Epithelial cell of proximal tubule (primary cell): ENCODE results near the gene SPAG4. TPM values are rescaled to one million over a fixed set of nuclear protein-coding genes. Genes with fewer than 3 reads are reported as not detected.

Experiments used
- DNase-seq: peaks from one replicate; pipeline ENCODE4 v3.0.0-alpha.2; 2011; ENCODE audit warnings: low read depth
- H3K4me3 ChIP-seq: 2 replicates; pipeline ENCODE4 v1.5.1; 2011; ENCODE audit warnings: low read depth, mild to moderate bottlenecking, low read length
- total RNA-seq: library from RNA; depleted of rRNA; stranded (reverse); fragments of >200 nt; gene quantifications from 2 replicates; pipeline ENCODE4 v1.2.3, GENCODE V29; 2015
- TF ChIP-seq, protein P1 (sequence below): conservative IDR thresholded peaks from 2 replicates; pipeline ENCODE4 v1.5.1; 2012; ENCODE audit warnings: low read depth, mild to moderate bottlenecking, low read length

Gene SPAG4
- total RNA-seq, 1 donor from 2014 or later = 15.9 TPM

GRCh38 chr20:35599776-35600120, 15.9 kb upstream of the SPAG4 start:
- TF ChIP-seq, protein P1, sequence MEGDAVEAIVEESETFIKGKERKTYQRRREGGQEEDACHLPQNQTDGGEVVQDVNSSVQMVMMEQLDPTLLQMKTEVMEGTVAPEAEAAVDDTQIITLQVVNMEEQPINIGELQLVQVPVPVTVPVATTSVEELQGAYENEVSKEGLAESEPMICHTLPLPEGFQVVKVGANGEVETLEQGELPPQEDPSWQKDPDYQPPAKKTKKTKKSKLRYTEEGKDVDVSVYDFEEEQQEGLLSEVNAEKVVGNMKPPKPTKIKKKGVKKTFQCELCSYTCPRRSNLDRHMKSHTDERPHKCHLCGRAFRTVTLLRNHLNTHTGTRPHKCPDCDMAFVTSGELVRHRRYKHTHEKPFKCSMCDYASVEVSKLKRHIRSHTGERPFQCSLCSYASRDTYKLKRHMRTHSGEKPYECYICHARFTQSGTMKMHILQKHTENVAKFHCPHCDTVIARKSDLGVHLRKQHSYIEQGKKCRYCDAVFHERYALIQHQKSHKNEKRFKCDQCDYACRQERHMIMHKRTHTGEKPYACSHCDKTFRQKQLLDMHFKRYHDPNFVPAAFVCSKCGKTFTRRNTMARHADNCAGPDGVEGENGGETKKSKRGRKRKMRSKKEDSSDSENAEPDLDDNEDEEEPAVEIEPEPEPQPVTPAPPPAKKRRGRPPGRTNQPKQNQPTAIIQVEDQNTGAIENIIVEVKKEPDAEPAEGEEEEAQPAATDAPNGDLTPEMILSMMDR = no peak
- DNase-seq = no peak
- H3K4me3 ChIP-seq = no peak overlapping the region

- no peak overlapping the region for H3K4me3 ChIP-seq
- TF ChIP-seq, protein P1 = no peak
- DNase-seq = no peak
Observed at GRCh38 chr20:35600176-35600992, 15.2 kb upstream of the SPAG4 start.

DNA sequence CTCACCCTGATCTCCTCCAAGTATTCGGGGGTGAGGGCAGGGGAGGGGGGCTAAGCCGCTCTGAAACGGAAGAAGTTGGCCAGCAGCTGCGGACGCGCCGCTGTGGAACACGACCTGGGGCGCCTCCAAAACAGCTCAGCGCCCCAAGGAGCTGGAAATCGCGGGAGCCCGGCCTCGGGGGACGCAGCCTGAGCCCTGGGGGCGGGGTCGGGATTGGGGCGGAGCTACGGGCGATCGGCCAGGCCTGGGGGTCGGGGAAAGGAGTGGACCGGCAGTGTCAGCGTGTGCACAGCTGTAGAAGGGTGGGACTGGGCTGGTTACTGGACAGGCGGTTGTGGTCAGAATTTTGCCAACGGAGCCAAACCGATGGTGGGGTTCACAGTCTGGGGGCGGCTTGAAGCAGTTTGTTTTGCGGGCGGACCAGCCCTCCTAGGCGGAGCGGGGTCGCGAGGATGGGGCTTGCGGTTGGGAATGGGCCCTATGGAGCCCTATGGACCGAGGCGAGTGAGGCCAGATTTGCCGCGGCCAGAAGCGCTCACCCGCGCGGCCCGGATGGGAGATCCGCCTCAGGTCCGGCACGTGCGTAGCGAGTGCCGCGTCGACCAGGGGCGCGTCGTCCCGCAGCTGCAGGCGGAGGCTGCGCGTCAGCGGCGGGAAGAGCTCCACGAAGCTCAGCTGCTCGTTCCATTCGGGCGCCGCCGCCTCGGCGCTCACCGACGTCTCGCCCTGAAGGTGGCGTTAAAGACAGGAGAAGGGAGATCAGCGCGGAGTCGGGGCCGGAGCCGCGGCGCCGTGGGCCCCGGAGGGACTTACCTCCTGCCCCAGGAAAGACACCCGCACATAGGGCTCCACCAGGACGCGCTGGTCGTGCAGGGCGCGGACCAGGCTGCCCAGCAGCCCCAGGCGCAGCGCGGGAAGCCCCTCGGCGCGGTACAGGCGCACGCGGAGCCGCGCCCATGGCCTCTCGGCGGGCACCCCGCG, 14.3 kb upstream of the SPAG4 start:
- TF ChIP-seq, protein P1 = peak; percentile 44
- DNase-seq = no peak
- peak overlapping the region; percentile 41 for H3K4me3 ChIP-seq

DNA sequence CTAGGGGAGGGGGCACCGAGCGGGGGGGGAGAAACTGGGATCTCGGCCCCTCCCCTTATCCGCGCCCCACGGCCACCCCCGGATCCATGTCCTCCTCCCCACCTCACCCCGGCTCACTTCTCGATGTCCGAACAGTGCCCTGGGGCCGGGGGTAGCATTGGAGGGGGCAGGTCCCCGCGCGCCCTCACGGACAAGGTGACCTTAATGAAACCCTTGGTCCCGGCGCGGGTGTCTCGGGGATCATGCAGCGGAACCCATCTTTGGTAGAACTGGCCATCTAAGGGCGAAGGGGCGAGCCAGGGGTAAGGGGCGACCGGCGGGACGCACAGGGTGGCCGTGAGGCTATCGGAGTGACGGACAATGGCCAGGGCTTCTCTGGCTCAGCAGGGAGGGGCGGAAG, 13.6 kb upstream of the SPAG4 start:
- DNase-seq = no peak
- peak overlapping the region; percentile 41 for H3K4me3 ChIP-seq
- TF ChIP-seq, protein P1 = no peak

DNA sequence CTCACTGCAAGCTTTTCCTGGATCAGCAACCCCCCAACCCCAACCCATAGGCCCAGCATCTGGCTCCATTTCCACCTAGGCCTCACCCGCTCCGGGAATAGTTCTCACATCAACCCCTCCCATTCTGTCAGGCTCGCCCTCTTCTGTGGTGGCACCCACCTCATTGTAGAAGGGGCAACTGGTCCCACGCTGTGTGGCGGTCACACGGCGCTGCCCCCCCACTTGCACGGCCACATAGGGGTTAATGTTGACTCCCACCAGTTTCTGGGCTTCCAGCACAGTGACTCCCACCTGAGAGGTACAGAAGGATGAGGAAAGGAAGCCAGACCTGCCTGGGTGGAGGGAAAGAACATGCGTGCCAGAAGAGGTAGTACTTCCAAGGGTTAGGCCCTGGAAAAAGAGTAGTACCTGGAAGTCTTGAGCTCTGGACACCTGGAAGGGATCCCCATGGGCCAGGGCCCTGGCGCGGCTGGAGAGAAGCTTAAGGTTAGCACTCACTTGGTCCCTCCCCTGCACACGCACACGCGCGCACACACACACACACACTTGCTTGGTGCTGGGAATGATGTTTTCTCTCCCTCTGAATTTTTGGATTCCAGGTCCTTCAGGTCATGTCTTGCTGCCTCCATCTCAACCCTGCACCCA, 12.7 kb upstream of the SPAG4 start:
- H3K4me3 ChIP-seq = no peak overlapping the region
- DNase-seq = no peak
- TF ChIP-seq, protein P1 = no peak

DNA sequence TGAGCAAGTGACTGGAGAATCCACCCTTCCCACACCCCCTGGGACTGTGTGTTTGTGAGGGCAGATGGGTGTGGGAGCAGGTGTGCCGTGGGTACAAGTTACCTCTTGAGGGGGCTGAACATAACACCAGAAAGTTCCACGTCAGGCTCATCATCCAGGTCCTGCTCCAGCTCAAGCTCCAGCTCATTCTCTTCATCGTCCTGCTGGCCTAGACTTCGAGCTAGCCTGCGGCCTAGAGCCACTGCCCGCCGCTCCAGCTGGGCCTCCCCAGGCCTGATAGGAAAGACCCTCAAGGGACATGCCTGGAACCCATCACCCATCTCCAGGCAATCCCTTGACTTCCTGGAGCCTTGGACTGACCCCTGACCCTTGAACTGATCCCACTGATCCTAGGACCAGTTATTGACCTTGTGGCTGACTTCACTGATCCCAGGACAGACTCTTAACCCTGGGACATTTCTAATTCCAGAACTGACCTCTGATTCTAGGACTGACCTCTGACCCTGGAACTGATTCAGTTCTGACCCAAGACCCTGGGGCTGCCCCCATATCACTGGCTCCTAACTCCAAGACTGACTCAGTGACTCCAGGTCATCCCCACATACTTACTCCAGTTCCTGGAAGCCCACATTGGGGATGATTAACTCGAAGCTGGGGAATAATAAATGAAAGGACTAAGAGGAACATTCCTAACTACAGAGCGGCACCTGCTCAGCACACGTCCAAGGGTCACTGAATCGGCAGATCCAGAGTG, 11.8 kb upstream of the SPAG4 start:
- H3K4me3 ChIP-seq = no peak overlapping the region
- TF ChIP-seq, protein P1 = no peak
- peak; percentile 63 for DNase-seq
